GM18519 (cell line): ENCODE data around the gene SFMBT2.
"Not testable (repeated sequence)": the region's sequence is repeated elsewhere in the genome, so short reads cannot be mapped to it uniquely, and the experiment has no call there.

Source experiments
- ATAC-seq: cut with Tn5 transposase; IDR thresholded peaks from one replicate; pipeline ENCODE4 v1.9.1; 2021; ENCODE audit warnings: mild to moderate bottlenecking, moderate library complexity; ENCODE audit not compliant: unreplicated experiment, low FRiP score

SFMBT2 gene

GRCh38 chr10:7334642-7334964 is 76.2 kb downstream of the SFMBT2 start:
- no peak for ATAC-seq

- no peak for ATAC-seq
These were observed 76.7 kb downstream of the SFMBT2 start for GRCh38 chr10:7333961-7334641.

GRCh38 chr10:7329219-7329618 is 81.6 kb downstream of the SFMBT2 start:
- no peak for ATAC-seq

GRCh38 chr10:7327885-7328284 is 82.9 kb downstream of the SFMBT2 start:
- ATAC-seq, result no peak

- ATAC-seq, result no peak
These were observed 88.2 kb downstream of the SFMBT2 start for GRCh38 chr10:7322623-7323022.

- ATAC-seq, result no peak
These were observed 90.8 kb downstream of the SFMBT2 start for GRCh38 chr10:7320072-7320471.

- ATAC-seq, result no peak
These were observed 91.2 kb downstream of the SFMBT2 start for GRCh38 chr10:7319632-7320031.

GRCh38 chr10:7318836-7319235 is 92.0 kb downstream of the SFMBT2 start:
- no peak for ATAC-seq

- no peak for ATAC-seq
These were observed 92.9 kb downstream of the SFMBT2 start for GRCh38 chr10:7317786-7318446.

- ATAC-seq, result no peak
These were observed 94.0 kb downstream of the SFMBT2 start for GRCh38 chr10:7316839-7317238.

- ATAC-seq, result no peak
These were observed 94.9 kb downstream of the SFMBT2 start for GRCh38 chr10:7315906-7316305.

GRCh38 chr10:7314170-7314569 is 96.7 kb downstream of the SFMBT2 start:
- ATAC-seq, result no peak

GRCh38 chr10:7312488-7312857 is 98.4 kb downstream of the SFMBT2 start:
- ATAC-seq, result no peak

GRCh38 chr10:7311850-7312487 is 98.9 kb downstream of the SFMBT2 start:
- ATAC-seq, result not testable (repeated sequence)

- no peak for ATAC-seq
These were observed 99.5 kb downstream of the SFMBT2 start for GRCh38 chr10:7311218-7311849.

GRCh38 chr10:7310076-7310475 is 100.8 kb downstream of the SFMBT2 start:
- ATAC-seq, result no peak

GRCh38 chr10:7308826-7309225 is 102.0 kb downstream of the SFMBT2 start:
- ATAC-seq, result no peak

GRCh38 chr10:7306616-7307015 is 104.2 kb downstream of the SFMBT2 start:
- no peak for ATAC-seq

- ATAC-seq, result no peak
These were observed 104.7 kb downstream of the SFMBT2 start for GRCh38 chr10:7306147-7306546.

- ATAC-seq, result no peak
These were observed 105.8 kb downstream of the SFMBT2 start for GRCh38 chr10:7305053-7305452.

GRCh38 chr10:7304110-7304509 is 106.7 kb downstream of the SFMBT2 start:
- ATAC-seq, result no peak
